ENCODE measurements around the gene RPS6KL1. TPM values are rescaled to one million over a fixed set of nuclear protein-coding genes. Genes with fewer than 3 reads are reported as not detected.
A peak's percentile ranks its signal among the peaks of the same experiment; 100 is the strongest.

The RPS6KL1 gene
- total RNA-seq, 3 donors from 2014 or later, result 7.7 to 12.7 (median 11.5) TPM

DNA sequence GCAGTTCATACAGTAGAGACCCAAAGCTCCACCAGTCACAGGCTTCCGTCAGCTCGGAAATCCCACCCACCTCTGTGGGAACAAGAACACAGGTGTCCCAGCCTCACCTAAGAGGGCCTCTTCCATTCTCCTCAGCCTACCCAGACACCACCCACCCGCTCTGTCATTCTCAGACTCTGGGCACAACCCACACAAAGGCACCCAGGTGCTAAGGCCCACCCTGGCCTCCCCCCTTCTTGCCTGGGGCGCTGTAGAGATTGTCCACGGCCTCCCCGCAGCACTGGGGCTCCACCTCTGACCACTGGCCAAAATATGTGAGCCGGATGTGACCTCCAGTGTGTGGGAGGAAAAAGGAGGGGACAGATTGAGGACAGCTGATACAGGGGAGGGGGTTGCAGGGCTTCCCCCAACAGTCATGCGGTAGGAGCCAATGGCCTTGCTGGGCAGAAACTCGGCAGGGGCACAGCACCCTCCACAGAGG is 14.2 kb downstream of the RPS6KL1 start:
- H3K4me1 ChIP-seq (ENCODE audit: low read depth), result peaks cover 12% of the 10 kb centered on the region
- no peaks in the 10 kb centered on the region for H3K36me3 ChIP-seq (ENCODE audit: low read depth)
- H3K9me3 ChIP-seq, result no peaks in the 10 kb centered on the region
- no peak for DNase-seq
- no peak for ATAC-seq
- TF ChIP-seq, protein P1, sequence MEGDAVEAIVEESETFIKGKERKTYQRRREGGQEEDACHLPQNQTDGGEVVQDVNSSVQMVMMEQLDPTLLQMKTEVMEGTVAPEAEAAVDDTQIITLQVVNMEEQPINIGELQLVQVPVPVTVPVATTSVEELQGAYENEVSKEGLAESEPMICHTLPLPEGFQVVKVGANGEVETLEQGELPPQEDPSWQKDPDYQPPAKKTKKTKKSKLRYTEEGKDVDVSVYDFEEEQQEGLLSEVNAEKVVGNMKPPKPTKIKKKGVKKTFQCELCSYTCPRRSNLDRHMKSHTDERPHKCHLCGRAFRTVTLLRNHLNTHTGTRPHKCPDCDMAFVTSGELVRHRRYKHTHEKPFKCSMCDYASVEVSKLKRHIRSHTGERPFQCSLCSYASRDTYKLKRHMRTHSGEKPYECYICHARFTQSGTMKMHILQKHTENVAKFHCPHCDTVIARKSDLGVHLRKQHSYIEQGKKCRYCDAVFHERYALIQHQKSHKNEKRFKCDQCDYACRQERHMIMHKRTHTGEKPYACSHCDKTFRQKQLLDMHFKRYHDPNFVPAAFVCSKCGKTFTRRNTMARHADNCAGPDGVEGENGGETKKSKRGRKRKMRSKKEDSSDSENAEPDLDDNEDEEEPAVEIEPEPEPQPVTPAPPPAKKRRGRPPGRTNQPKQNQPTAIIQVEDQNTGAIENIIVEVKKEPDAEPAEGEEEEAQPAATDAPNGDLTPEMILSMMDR (IDR thresholded peaks at IDR 0.05), result no peak
- intact Hi-C loops (cut with DNase I, micrococcal nuclease), result loop anchor here in 1 of 2 donors (5.0 kb wide), 1 partner anchor 47 kb away; no protein-coding TSS in a partner anchor
- no peak overlapping the region for H3K4me3 ChIP-seq

DNA sequence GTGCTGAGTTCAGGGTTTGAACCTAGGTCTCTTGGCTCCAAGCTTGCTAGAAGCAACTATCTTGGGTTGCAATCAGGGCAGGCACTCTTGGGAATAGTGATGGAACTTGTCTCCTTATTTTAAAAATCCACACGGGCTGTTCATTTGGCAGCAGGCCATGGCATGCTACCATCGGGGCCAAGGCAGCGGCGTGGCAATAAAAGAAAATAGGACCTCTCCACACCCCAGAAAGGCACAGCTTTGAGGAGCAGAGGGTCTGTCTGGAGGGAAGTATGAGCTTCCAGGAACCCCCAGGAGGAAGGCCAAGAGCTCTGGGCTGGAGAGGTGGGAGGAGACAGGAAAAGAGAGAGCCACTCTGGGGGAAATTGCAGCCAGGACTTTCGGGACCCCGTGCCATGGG is 15.3 kb downstream of the RPS6KL1 start:
- Histone ChIP-seq H3K4me3 (no peak overlapping the region), H3K9me3 (no peaks in the 10 kb centered on the region), H3K36me3 (ENCODE audit: low read depth) (peaks cover 5% of the 10 kb centered on the region), H3K4me1 (ENCODE audit: low read depth) (peaks cover 12% of the 10 kb centered on the region)
- TF ChIP-seq, protein P1 (IDR thresholded peaks at IDR 0.05), result no peak
- intact Hi-C loops (cut with DNase I, micrococcal nuclease), result loop anchor here in 1 of 2 donors (5.0 kb wide), 1 partner anchor 45 kb away; no protein-coding TSS in a partner anchor
- DNase-seq (no peak), ATAC-seq (no peak)

DNA sequence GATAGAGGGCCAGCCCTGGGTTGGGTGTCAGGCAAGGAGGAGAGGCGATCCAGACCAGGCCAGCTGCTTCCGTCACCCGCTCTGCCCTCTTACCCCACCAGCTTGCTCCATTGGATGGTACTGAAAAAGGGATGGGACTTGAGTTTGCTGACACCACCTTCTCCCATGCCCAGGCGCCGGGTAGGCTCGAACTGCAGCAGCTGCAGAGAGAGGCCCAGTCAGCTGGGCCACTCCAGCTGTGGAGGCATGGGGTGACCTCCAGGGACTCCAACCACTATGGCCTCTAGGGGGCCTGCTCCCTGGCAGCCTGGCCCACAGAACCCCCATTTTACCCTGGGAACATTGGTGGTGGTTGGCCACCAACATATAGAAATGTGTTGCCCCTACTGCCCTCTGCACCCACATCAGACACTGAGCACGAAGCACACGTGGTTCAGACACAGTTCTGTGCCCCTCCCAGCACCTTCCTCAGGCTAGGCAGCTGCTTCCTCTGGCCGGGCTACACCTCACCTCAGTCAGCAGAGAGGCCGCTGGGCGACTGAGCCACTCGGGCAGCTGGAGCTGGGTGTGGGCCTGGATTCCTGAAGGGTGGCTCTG is 16.0 kb downstream of the RPS6KL1 start:
- H3K4me1 ChIP-seq (ENCODE audit: low read depth), result peaks cover 12% of the 10 kb centered on the region
- H3K4me3 ChIP-seq, result no peak overlapping the region
- H3K36me3 ChIP-seq (ENCODE audit: low read depth), result peaks cover 11% of the 10 kb centered on the region
- TF ChIP-seq, protein P1 (IDR thresholded peaks at IDR 0.05), result no peak
- intact Hi-C loops (cut with DNase I, micrococcal nuclease), result loop anchor here in 1 of 2 donors (5.0 kb wide), 1 partner anchor 45 kb away; no protein-coding TSS in a partner anchor
- DNase-seq, result peak; percentile 46 to 69 (median 63)
- peak; percentile 65 for ATAC-seq
- no peaks in the 10 kb centered on the region for H3K9me3 ChIP-seq

DNA sequence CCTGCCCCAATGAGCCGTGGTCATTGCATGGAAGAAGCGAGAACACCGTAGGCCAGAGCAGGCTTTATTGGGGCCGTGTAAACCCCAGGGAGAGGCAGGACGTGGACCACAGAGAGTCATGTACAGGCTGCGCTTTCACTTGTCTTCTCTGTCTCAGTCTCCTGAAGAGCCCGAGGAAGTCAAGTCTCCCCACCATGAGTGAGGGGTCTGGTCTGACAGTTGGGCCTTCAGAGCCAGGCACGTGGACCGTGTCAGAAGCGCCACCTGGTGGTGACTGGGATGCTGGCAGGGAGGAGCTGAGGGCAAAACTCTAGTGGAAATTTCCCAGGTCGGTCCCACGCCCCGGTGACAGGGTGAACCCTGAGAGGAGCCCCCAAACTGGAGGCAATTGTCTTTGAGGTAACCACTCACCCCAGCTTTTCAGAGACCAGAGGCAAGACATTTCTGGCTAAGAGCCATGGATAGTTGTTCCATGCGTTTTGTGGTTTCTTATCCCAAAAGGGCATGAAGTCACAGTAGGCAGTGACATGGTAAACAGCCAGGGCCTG is 17.4 kb downstream of the RPS6KL1 start:
- H3K36me3 ChIP-seq (ENCODE audit: low read depth), result peaks cover 14% of the 10 kb centered on the region
- intact Hi-C loops (cut with DNase I, micrococcal nuclease), result loop anchor here in 1 of 2 donors (5.0 kb wide), 1 partner anchor 43 kb away; no protein-coding TSS in a partner anchor
- H3K9me3 ChIP-seq, result no peaks in the 10 kb centered on the region
- peaks cover 12% of the 10 kb centered on the region for H3K4me1 ChIP-seq (ENCODE audit: low read depth)
- TF ChIP-seq, protein P1 (IDR thresholded peaks at IDR 0.05), result peak; percentile 75
- peak in 2 of 3 donors; percentile 82 to 83 for DNase-seq
- no peak overlapping the region for H3K4me3 ChIP-seq
- peak; percentile 53 for ATAC-seq

DNA sequence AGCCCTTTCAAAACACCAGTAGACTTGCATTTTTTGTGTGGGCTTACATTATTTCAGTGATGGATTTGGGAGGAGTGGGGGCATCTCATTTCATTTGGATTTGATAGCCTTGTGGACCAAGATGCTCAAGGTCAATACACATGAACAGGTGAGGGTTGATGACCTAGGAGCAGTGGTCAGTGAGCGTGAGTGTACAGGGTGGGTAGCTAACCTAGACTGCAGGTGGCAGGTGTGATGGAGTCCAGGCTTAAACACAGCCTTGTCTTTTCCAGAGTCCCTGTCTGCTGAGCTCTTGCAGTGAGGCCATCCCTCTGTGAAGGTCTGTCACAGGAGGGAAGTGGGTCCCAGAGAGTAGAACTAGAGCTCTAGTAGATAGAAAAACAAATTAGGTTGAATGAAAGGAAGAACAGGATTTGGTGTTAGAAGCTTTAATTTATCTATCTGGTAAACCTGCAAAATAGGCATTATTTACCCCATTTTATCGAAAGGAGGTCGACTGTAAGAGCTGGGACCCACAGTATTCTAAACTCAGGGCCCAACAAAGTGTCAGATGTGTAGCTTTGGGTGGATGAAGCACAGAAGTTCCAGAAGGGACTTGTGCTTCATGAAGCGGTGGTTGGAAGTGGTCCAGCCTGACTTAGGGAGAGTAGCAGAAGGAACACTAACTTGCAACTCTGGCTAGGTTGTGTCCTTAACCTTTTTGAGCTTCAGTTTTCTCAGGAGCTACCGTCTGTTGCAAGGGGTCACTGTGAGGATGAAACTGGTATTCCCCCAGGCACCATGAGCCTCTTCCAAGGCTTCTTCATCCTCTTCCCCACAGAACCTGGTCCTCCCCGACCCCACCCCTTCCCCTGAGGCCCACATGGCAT is 18.2 kb downstream of the RPS6KL1 start:
- Histone ChIP-seq H3K36me3 (ENCODE audit: low read depth) (peaks cover 14% of the 10 kb centered on the region), H3K4me3 (no peak overlapping the region), H3K9me3 (no peaks in the 10 kb centered on the region), H3K4me1 (ENCODE audit: low read depth) (peaks cover 12% of the 10 kb centered on the region)
- no peak for ATAC-seq
- intact Hi-C loops (cut with DNase I, micrococcal nuclease), result loop anchor here (5.0 kb wide), 2 partner anchors 43 to 48 kb away; no protein-coding TSS in a partner anchor
- DNase-seq, result no peak
- TF ChIP-seq, protein P1 (IDR thresholded peaks at IDR 0.05), result no peak
